Erythroblast (primary cell): ENCODE data around the gene CFAP157.
A peak's percentile ranks its signal among the peaks of the same experiment; 100 is the strongest.

Experiments used
- DNase-seq, 2 experiments: peaks; one replicate each; lab custom pipeline; 2025; lab: John Stamatoyannopoulos, UW
- GATA1 ChIP-seq: IDR thresholded peaks from 2 replicates; pipeline ENCODE4 v1.6.1; 2011; ENCODE audit warnings: low read depth, mild to moderate bottlenecking, control low read depth, low read length, moderate library complexity
- POLR2A ChIP-seq: IDR thresholded peaks from 2 replicates; pipeline ENCODE4 v1.6.1; 2011; ENCODE audit warnings: mild to moderate bottlenecking, low read length

The CFAP157 gene

DNA sequence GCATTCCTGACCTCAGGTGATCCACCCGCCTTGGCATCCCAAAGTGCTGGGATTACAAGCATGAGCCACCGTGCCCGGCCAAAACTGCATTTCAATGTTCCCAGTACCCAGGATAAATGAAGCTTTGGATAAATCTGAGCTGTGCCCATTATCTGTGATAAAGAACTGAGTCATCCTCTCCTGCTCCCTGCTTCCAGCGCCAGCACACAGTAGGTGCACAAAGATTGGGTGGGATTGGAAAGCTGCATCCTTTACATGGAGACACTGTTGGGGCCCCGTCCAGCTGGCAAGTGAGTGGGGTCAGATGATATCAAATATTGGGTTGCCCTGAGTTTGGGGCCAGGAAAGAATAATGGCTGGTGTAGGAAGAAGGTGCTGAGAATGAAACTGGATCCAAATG, 54.3 kb downstream of the CFAP157 start:
- TF ChIP-seq GATA1 (no peak), POLR2A (no peak)
- DNase-seq, result no peak

GRCh38 chr9:127761491-127761956, 54.7 kb downstream of the CFAP157 start:
- TF ChIP-seq POLR2A (no peak), GATA1 (no peak)
- no peak for DNase-seq

GRCh38 chr9:127762111-127762676, 55.4 kb downstream of the CFAP157 start:
- DNase-seq, result no peak
- no peak for TF ChIP-seq POLR2A
- TF ChIP-seq GATA1, result no peak

- TF ChIP-seq GATA1, result no peak
- no peak for TF ChIP-seq POLR2A
- DNase-seq, result peak; percentile 60 to 63
These were observed 57.2 kb downstream of the CFAP157 start for GRCh38 chr9:127763918-127764384.

GRCh38 chr9:127765418-127765817, 58.6 kb downstream of the CFAP157 start:
- DNase-seq, result no peak
- no peak for TF ChIP-seq POLR2A
- no peak for TF ChIP-seq GATA1
